Esophagus muscularis mucosa (tissue), 4 donors: Measurements from ENCODE around the gene PXYLP1. TPM values are rescaled to one million over a fixed set of nuclear protein-coding genes. Genes with fewer than 3 reads are reported as not detected.

Experiments used
- DNase-seq: peaks from one replicate; pipeline ENCODE4 v3.0.0-alpha.2; 2017; ENCODE audit errors: extremely low spot score
- H3K27ac ChIP-seq, 4 donors: fragments of 200-600 bp; sonication (generic); replicated peaks in 1 of 4; 1 replicate in 3 of 4; 2 replicates in 1 of 4; pipeline ENCODE4 v1.5.1; 2016 to 2019; ENCODE audit warnings: mild to moderate bottlenecking in 1 of 4
- H3K27me3 ChIP-seq, 4 donors: fragments of 200-600 bp; sonication (generic); one replicate each; pipeline versions ENCODE4 v1.5.1 to v1.6.0; 2016 to 2019
- H3K36me3 ChIP-seq, 4 donors: fragments of 200-600 bp; sonication (generic); one replicate each; pipeline ENCODE4 v1.5.1; 2016 to 2019
- H3K4me1 ChIP-seq, 4 donors: fragments of 200-600 bp; sonication (generic); one replicate each; pipeline ENCODE4 v1.5.1; 2016 to 2019
- H3K4me3 ChIP-seq, 4 donors: fragments of 200-600 bp; sonication (generic); 1 replicate in 2 of 4; 2 replicates in 2 of 4; pipeline ENCODE4 v1.5.1; 2016 to 2019; ENCODE audit warnings: mild to moderate bottlenecking in 4 of 4, moderate library complexity in 1 of 4
- H3K9me3 ChIP-seq, 4 donors: fragments of 200-600 bp; sonication (generic); 1 replicate in 3 of 4; 2 replicates in 1 of 4; pipeline ENCODE4 v1.5.1; 2016 to 2019
- CTCF ChIP-seq, 3 experiments: fragments of 200-600 bp in 2 of 3; fragments of 450-650 bp in 1 of 3; sonication (generic) in 2 of 3; IDR thresholded peaks; one replicate each; pipeline ENCODE4 v1.5.1; 2017 to 2019; ENCODE audit warnings: antibody characterized with exemption in 3 of 3, mild to moderate bottlenecking in 2 of 3, moderate library complexity in 1 of 3
- EP300 ChIP-seq: sonication (generic); formaldehyde crosslinking; IDR thresholded peaks from one replicate; pipeline ENCODE4 v1.6.1; 2017; ENCODE audit warnings: antibody characterized with exemption
- POLR2A ChIP-seq: fragments of 450-650 bp; IDR thresholded peaks from one replicate; pipeline ENCODE4 v1.6.1; 2017; ENCODE audit warnings: antibody characterized with exemption, moderate library complexity, mild to moderate bottlenecking, low read depth
- POLR2AphosphoS5 ChIP-seq, 2 donors: sonication (generic); formaldehyde crosslinking; IDR thresholded peaks; one replicate each; pipeline ENCODE4 v1.6.1; 2017; ENCODE audit warnings: antibody characterized with exemption in 2 of 2
- WGBS: methylation state at CpG from one replicate; pipeline ENCODE4 v1.1.5; 2018; 5-methylcytosine and 5-hydroxymethylcytosine counted together
- intact Hi-C: fragments of 100-400 bp; cut with DNase I; formaldehyde crosslinking; loops from one replicate; pipeline ENCODE4 v1.15.1; 2023
- total RNA-seq, 4 donors: library from RNA; depleted of rRNA; stranded (reverse); fragments of >200 nt; gene quantifications; one replicate each; pipeline versions ENCODE4 v1.1.0 to v1.2.1, GENCODE V29; 2016

Gene PXYLP1
- total RNA-seq, 4 donors from 2014 or later = 4.5 to 12.5 (median 9.4) TPM

GRCh38 chr3:141240286-141240685 is 8.7 kb downstream of the PXYLP1 start:
- no peaks in the 10 kb centered on the region for H3K27me3 ChIP-seq
- peaks cover 0 to 5% (median 0%) of the 10 kb centered on the region in 4 donors for H3K36me3 ChIP-seq
- peaks cover 34 to 51% (median 40%) of the 10 kb centered on the region in 4 donors for H3K4me1 ChIP-seq
- no peaks in the 10 kb centered on the region for H3K9me3 ChIP-seq
- no peak for TF ChIP-seq CTCF (IDR thresholded peaks at IDR 0.05)
- no peak for TF ChIP-seq POLR2AphosphoS5 (IDR thresholded peaks at IDR 0.05)
- TF ChIP-seq POLR2A = no peak
- TF ChIP-seq EP300 = no peak
- intact Hi-C loops = no loop called here
- no peak overlapping the region for H3K4me3 ChIP-seq
- WGBS = 100% methylated on average over 1 of the region's 1 CpG
- DNase-seq = peak; percentile 77
- no peak overlapping the region for H3K27ac ChIP-seq

DNA sequence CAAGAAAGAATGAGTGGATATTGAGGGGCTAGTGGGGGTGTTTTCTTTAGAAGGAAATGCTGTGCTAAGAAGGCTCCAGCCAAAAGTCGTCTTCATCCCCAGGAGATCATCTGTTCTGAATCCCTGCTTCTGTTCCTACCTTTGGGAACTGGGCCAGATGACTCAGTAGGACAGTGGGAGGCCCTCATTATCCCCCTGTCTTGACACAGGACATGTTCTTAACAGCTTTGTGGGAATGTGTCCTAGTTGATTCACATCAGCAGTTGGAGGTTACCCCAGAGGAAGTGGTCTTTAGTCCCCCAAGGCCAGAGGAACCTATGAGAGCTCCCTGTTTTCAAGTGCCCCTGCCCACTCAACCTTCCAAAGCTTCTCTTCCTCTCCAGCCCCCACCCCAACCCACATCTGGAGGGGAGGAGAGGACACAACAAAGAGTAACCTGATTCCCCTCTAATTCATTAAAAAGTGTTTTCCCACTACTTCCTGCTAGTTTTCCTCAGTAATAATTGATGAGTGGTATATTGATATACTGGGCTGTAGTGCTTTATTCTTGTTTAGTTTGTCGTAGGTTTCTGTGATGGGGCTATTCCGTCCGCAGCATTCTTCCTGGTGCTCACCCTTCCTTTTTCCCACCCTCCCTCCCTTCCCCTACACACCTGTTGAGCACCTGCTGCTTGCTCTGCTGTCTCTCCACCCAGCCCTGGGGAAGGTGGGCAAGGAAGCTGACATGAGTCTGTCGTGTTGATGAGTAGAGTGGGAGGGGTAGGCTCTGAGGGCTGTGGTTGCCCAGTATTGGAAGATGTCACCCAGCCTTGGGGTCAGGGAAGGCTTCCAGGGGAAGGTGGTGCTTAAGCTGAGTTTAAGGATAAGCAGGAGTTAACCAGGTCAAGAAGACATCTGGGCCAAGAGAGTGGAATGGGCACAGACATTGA is 9.3 kb downstream of the PXYLP1 start:
- Histone ChIP-seq H3K4me3 (no peak overlapping the region), H3K9me3 (no peaks in the 10 kb centered on the region), H3K27me3 (no peaks in the 10 kb centered on the region), H3K27ac (peak overlapping the region in 1 of 4 donors; percentile 10), H3K36me3 (no peaks in the 10 kb centered on the region), H3K4me1 (peaks cover 34 to 51% (median 43%) of the 10 kb centered on the region in 4 donors)
- 72% methylated on average over 5 of the region's 5 CpGs for WGBS
- TF ChIP-seq POLR2AphosphoS5 (IDR thresholded peaks at IDR 0.05) (no peak), POLR2A (no peak), CTCF (IDR thresholded peaks at IDR 0.05) (no peak), EP300 (no peak)
- DNase-seq = peak; percentile 75
- intact Hi-C loops = no loop called here

- DNase-seq = peak; percentile 92
- Histone ChIP-seq H3K9me3 (no peaks in the 10 kb centered on the region), H3K36me3 (no peaks in the 10 kb centered on the region), H3K27me3 (no peaks in the 10 kb centered on the region), H3K27ac (peak overlapping the region in 2 of 4 donors; percentile 8 to 10), H3K4me1 (peaks cover 34 to 51% (median 43%) of the 10 kb centered on the region in 4 donors), H3K4me3 (no peak overlapping the region)
- TF ChIP-seq POLR2AphosphoS5 (IDR thresholded peaks at IDR 0.05) (no peak), EP300 (no peak), POLR2A (no peak), CTCF (IDR thresholded peaks at IDR 0.05) (no peak)
- WGBS = 52% methylated on average over 11 of the region's 12 CpGs
- intact Hi-C loops = no loop called here
These were observed 10.2 kb downstream of the PXYLP1 start for GRCh38 chr3:141241616-141242376.

GRCh38 chr3:141242377-141243092 is 10.9 kb downstream of the PXYLP1 start:
- Histone ChIP-seq H3K4me3 (no peak overlapping the region), H3K27me3 (no peaks in the 10 kb centered on the region), H3K4me1 (peaks cover 34 to 50% (median 40%) of the 10 kb centered on the region in 4 donors), H3K9me3 (no peaks in the 10 kb centered on the region), H3K36me3 (no peaks in the 10 kb centered on the region), H3K27ac (peak overlapping the region in 1 of 4 donors; percentile 8)
- intact Hi-C loops = no loop called here
- no peak for TF ChIP-seq POLR2A
- TF ChIP-seq POLR2AphosphoS5 (IDR thresholded peaks at IDR 0.05) = no peak
- no peak for TF ChIP-seq CTCF (IDR thresholded peaks at IDR 0.05)
- no peak for TF ChIP-seq EP300
- WGBS = 77% methylated on average over 5 of the region's 5 CpGs
- peak; percentile 77 for DNase-seq
